ENCODE measurements around the gene GGT1.
"Not testable (repeated sequence)": the region's sequence is repeated elsewhere in the genome, so short reads cannot be mapped to it uniquely, and the experiment has no call there.

GGT1 gene

DNA sequence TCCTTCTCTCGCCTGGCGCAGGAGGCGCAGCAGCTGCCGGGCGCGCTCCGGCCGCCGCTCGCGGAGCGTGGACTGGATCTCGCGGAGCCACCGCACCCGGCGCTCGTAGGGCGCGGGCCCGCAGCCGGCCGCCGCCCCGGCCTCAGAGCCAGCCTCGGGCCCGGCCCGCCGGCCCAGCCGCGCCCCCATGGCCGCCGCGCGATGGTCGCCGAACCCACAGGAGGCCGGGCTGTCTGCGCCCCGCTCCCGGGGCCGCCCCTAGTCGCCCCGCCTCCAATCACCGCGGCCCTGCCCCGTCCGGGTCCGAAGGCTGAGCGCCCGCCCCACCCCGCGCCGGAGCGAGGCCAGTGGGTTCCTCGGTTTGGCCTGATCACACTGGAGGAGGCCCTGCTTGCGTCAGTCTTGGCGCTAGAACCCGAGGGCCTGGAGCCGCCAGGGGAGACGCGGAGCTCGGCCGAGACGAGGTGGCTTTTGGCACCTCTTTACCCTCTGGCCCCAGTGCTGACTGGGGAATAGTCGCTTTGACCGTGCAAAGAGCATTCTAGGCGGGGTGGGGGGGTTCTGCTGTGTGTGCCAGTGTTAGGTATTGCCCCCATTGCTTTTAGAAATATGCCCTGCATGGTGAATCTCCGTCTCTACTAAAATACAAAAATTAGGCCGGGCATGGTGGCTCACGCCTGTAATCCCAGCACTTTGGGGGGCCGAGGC is 10.0 kb upstream of the GGT1 start, which contains the start of gene LRRC75B:
LRRC75B (minus strand) TSS at position 223 of the 708 bp plus-strand sequence; CDS start at position 189, 34 bp downstream.
- peak; percentile 24 for DNase-seq (ENCODE audit: extremely low read depth, low read depth)
- TF ChIP-seq, protein P1, sequence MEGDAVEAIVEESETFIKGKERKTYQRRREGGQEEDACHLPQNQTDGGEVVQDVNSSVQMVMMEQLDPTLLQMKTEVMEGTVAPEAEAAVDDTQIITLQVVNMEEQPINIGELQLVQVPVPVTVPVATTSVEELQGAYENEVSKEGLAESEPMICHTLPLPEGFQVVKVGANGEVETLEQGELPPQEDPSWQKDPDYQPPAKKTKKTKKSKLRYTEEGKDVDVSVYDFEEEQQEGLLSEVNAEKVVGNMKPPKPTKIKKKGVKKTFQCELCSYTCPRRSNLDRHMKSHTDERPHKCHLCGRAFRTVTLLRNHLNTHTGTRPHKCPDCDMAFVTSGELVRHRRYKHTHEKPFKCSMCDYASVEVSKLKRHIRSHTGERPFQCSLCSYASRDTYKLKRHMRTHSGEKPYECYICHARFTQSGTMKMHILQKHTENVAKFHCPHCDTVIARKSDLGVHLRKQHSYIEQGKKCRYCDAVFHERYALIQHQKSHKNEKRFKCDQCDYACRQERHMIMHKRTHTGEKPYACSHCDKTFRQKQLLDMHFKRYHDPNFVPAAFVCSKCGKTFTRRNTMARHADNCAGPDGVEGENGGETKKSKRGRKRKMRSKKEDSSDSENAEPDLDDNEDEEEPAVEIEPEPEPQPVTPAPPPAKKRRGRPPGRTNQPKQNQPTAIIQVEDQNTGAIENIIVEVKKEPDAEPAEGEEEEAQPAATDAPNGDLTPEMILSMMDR (IDR thresholded peaks at IDR 0.05; ENCODE audit: low read depth, low read length, missing control alignments), result no peak
- H3K4me3 ChIP-seq (replicated peaks; ENCODE audit: low read depth, low read length), result peak within 1 kb of the TSS; percentile 51

DNA sequence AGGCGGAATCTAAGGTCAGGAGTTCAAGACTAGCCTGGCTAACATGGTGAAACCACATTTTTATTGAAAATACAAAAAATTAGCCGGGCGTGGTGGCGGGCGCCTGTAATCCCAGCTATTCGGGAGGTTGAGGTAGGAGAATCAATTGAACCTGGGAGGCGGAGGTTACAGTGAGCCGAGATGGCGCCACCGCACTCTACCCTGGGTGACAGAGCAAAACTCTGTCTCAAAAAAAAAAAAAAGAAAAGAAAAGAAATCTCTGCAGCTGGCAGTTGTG is 9.5 kb upstream of the GGT1 start:
- peak overlapping the region; percentile 39; the same call in 1 of the 2 replicates for H3K4me3 ChIP-seq (replicated peaks; ENCODE audit: low read depth, low read length)
- DNase-seq (ENCODE audit: extremely low read depth, low read depth), result not testable (repeated sequence)

DNA sequence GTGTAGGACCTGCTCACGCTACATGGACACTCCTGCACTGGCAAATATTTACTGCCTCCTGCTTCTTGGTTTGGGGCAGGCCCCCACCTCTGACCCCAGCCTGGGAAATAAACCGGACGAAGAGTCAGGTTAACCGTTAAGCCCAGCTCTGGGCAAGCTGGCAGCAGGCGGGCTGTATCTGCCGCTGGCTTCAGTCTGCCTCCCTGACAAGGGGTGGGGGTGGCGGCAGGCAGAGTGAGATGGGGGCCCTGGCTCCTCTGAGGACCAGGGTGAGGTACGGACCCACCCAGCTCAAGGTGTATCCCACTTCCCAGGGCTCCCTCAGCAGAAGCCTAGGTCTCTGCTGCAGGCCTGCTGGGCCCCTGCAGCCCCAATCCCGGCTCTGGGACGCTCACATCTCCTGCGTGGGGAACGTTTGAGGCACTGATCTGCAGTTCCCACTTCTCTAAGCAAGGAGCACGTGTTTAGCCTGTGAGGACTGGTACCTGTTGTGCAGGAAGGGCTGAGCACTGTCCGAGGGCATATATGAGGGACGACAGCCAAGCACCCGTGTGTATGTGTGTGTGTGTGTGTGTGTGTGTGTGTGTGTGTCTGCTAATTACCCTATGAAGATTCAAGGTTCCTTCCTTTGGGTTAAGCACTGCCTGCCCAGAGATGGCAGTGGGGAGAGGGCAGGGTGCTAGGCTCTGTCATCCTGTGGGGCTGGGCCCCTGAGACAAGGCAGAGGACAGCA is 9.0 kb upstream of the GGT1 start:
- no peak overlapping the region for H3K4me3 ChIP-seq (replicated peaks; ENCODE audit: low read depth, low read length)
- TF ChIP-seq, protein P1 (IDR thresholded peaks at IDR 0.05; ENCODE audit: low read depth, low read length, missing control alignments), result no peak
- DNase-seq (ENCODE audit: extremely low read depth, low read depth), result no peak

DNA sequence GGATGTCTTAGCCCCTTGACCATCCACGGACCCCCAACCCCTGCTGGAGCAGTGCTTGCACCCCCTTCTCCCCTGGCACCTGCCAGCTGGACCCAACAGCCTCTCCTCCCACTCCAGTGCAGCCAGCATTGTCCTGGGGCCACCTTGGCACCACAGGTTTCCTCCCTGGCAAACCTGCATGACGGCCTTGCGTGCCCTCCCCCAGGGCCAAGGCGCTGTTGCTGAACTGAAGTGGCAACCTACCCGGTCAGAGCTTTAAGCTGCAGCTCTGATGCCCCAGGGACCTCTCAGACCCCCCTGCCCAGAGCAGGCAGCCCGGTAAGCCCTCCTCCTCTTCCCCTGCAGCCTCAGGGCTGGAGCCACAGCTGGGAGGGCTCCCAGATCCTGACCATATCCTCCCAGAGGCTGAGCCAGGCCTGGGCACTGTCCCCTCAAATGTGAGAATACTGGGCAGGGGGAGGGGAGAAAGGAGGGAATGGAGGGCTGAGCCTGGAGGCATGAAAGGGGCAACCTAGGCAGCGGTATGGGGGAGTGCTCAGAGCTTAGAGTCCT is 8.3 kb upstream of the GGT1 start:
- DNase-seq (ENCODE audit: extremely low read depth, low read depth), result no peak
- TF ChIP-seq, protein P1 (IDR thresholded peaks at IDR 0.05; ENCODE audit: low read depth, low read length, missing control alignments), result no peak

DNA sequence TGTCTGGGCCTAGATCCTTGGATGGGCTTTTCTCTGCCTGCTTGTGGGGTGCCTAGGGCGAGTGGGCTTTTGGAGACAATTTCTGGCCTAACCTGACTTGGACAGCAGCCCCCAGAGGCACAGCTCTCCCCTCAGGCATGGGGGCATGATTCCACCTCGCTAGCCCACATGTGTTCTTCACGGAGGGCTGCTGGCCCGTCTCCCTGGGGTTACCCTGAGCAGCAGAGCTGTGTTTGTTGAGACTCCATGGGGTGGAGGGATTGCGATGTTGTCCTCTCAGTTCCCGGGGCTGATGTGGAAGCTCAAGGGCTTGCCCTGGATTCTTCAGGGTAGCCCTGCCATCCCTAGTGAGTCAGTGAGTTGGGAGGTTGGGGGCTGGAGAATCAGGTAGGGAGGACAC is 7.8 kb upstream of the GGT1 start:
- H3K4me3 ChIP-seq (replicated peaks; ENCODE audit: low read depth, low read length), result no peak overlapping the region
- TF ChIP-seq, protein P1 (IDR thresholded peaks at IDR 0.05; ENCODE audit: low read depth, low read length, missing control alignments), result no peak
- DNase-seq (ENCODE audit: extremely low read depth, low read depth), result no peak

More for the DNA sequence above, 8.3 kb upstream of the GGT1 start:
- H3K4me3 ChIP-seq (replicated peaks; ENCODE audit: low read depth, low read length), result no peak overlapping the region

DNA sequence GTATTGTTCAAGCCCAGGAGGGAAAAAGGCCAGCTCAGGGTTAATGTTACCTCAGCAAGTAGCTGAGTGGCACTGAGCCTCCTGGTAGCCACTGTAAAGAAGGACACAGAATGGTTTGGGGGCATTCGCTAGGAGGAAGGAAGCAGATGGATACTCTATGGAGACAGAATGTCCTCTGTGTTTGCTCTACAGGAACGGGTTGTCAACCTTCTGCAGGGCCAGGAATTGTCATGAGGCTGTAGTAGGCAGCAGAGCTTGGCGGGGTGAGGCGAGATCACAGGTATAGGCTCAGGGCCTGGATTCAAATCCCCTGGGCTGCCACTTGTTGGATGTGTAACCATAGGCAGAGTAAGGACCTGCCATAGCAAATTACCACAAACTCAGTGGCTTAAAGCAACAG is 7.1 kb upstream of the GGT1 start:
- no peak overlapping the region for H3K4me3 ChIP-seq (replicated peaks; ENCODE audit: low read depth, low read length)
- no peak for DNase-seq (ENCODE audit: extremely low read depth, low read depth)
- TF ChIP-seq, protein P1 (IDR thresholded peaks at IDR 0.05; ENCODE audit: low read depth, low read length, missing control alignments), result no peak

DNA sequence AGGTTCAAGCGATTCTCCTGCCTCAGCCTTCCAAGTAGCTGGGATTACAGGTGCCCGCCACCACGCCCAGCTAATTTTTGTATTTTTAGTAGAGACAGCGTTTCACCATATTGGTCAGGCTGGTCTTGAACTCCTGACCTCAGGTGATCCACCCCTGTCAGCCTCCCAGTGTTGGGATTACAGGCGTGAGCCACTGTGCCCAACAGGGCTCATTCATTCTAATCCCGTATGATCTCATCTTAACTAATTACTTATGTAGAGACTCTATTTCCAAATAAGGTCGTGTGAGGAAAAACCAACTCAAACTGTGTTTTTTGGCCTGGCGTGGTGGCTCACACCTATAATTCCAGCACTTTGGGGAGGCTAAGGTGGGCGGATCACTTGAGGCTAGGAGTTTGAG is 5.9 kb upstream of the GGT1 start:
- not testable (repeated sequence) for H3K4me3 ChIP-seq (replicated peaks; ENCODE audit: low read depth, low read length); DNase-seq (ENCODE audit: extremely low read depth, low read depth)
